Activated B cell treated with CpG ODN at 0.5 μM for 24 hours (primary cell): ENCODE results near the gene MYO7A. TPM values are rescaled to one million over a fixed set of nuclear protein-coding genes. Genes with fewer than 3 reads are reported as not detected.

Experiments used
- ATAC-seq: fragments of 200-7000 bp; cut with Tn5 transposase; one replicate; pipeline ENCODE4 v1.10.0; 2021; ENCODE audit warnings: low read depth, mild to moderate bottlenecking, moderate library complexity
- CTCF ChIA-PET: fragments of 350-600 bp; sonication (Branson Sonifier 250); formaldehyde crosslinking; loops from one replicate; lab custom pipeline; 2021; ENCODE audit warnings: antibody characterized with exemption; lab: Charles Lee
- POLR2A ChIA-PET: fragments of 350-600 bp; sonication (Branson Sonifier 250); formaldehyde crosslinking; loops from one replicate; lab custom pipeline; 2021; ENCODE audit warnings: antibody characterized with exemption; lab: Charles Lee
- DNase-seq: peaks from one replicate; pipeline ENCODE4 v3.0.0; 2022
- H3K27ac Mint-ChIP-seq: one replicate; pipeline ENCODE4 v1.8.0; 2020; ENCODE audit warnings: mixed read lengths
- H3K27me3 Mint-ChIP-seq: one replicate; pipeline ENCODE4 v1.8.0; 2021; ENCODE audit warnings: mixed read lengths
- H3K36me3 Mint-ChIP-seq: one replicate; pipeline ENCODE4 v1.8.0; 2021; ENCODE audit warnings: low read depth, mixed read lengths
- H3K4me1 Mint-ChIP-seq: one replicate; pipeline ENCODE4 v1.8.0; 2021; ENCODE audit warnings: mixed read lengths
- H3K4me3 Mint-ChIP-seq: one replicate; pipeline ENCODE4 v1.8.0; 2020; ENCODE audit warnings: mild to moderate bottlenecking, mixed read lengths
- H3K9me3 Mint-ChIP-seq: one replicate; pipeline ENCODE4 v1.8.0; 2020; ENCODE audit warnings: mixed read lengths
- CTCF ChIP-seq: fragments of 200-600 bp; IDR thresholded peaks from one replicate; pipeline ENCODE4 v1.8.0; 2022; ENCODE audit warnings: antibody characterized with exemption, mild to moderate bottlenecking
- intact Hi-C: fragments of 100-400 bp; cut with micrococcal nuclease; formaldehyde crosslinking; loops from one replicate; pipeline ENCODE4 v1.15.1; 2024
- total RNA-seq: library from RNA; stranded (reverse); gene quantifications from 2 replicates; pipeline ENCODE4 v1.2.3, GENCODE V29; 2022

MYO7A gene
- total RNA-seq, 1 donor from 2014 or later = 5.4 TPM

- H3K27me3 Mint-ChIP-seq = no peaks in the 10 kb centered on the region
- no peak for DNase-seq
- CTCF ChIA-PET = no interaction called here
- intact Hi-C loops = no loop called here
- H3K9me3 Mint-ChIP-seq = no peaks in the 10 kb centered on the region
- no peaks in the 10 kb centered on the region for H3K36me3 Mint-ChIP-seq
- ATAC-seq = no peak
- no peak overlapping the region for H3K27ac Mint-ChIP-seq
- POLR2A ChIA-PET = no interaction called here
- TF ChIP-seq CTCF = no peak
- no peaks in the 10 kb centered on the region for H3K4me1 Mint-ChIP-seq
- H3K4me3 Mint-ChIP-seq = no peak overlapping the region
Measured at GRCh38 chr11:77184136-77184860, 56.3 kb downstream of the MYO7A start.

- Mint-ChIP-seq H3K4me3 (no peak overlapping the region), H3K4me1 (no peaks in the 10 kb centered on the region), H3K27ac (no peak overlapping the region), H3K36me3 (no peaks in the 10 kb centered on the region), H3K9me3 (no peaks in the 10 kb centered on the region), H3K27me3 (no peaks in the 10 kb centered on the region)
- intact Hi-C loops = loop anchor here (5.0 kb wide), 1 partner anchor 264 kb away; no protein-coding TSS in a partner anchor
- ATAC-seq (no peak), DNase-seq (no peak)
- TF ChIP-seq CTCF = no peak
- POLR2A ChIA-PET = no interaction called here
- CTCF ChIA-PET = interaction anchor here (0.9 to 5.2 kb wide), 4 partner anchors 10 to 362 kb away, joined by 3 to 28 read pairs (median 4); partner anchors contain the start of gene MYO7A
Measured at GRCh38 chr11:77186302-77186701, 58.3 kb downstream of the MYO7A start.

- no peak overlapping the region for H3K4me3 Mint-ChIP-seq
- no peak overlapping the region for H3K27ac Mint-ChIP-seq
Measured at GRCh38 chr11:77187111-77187750, 59.2 kb downstream of the MYO7A start.

GRCh38 chr11:77187776-77188632 is 60.0 kb downstream of the MYO7A start:
- no peaks in the 10 kb centered on the region for H3K27me3 Mint-ChIP-seq
- POLR2A ChIA-PET = no interaction called here
- intact Hi-C loops = loop anchor here (1.0 to 5.0 kb wide), 4 partner anchors 61 to 360 kb away; no protein-coding TSS in a partner anchor

More at GRCh38 chr11:77187111-77187750, 59.2 kb downstream of the MYO7A start:
- H3K4me1 Mint-ChIP-seq = no peaks in the 10 kb centered on the region
- POLR2A ChIA-PET = no interaction called here
- intact Hi-C loops = loop anchor here (5.0 kb wide), 1 partner anchor 265 kb away; no protein-coding TSS in a partner anchor
- DNase-seq (no peak), ATAC-seq (no peak)
- H3K36me3 Mint-ChIP-seq = no peaks in the 10 kb centered on the region
- no peaks in the 10 kb centered on the region for H3K9me3 Mint-ChIP-seq
- no peak for TF ChIP-seq CTCF
- no peaks in the 10 kb centered on the region for H3K27me3 Mint-ChIP-seq
- CTCF ChIA-PET = interaction anchor here (1.4 to 5.2 kb wide), 2 partner anchors 11 to 60 kb away, joined by 4 to 28 read pairs; partner anchors contain the start of gene MYO7A

More at GRCh38 chr11:77187776-77188632, 60.0 kb downstream of the MYO7A start:
- peak; percentile 41 for TF ChIP-seq CTCF
- Mint-ChIP-seq H3K9me3 (no peaks in the 10 kb centered on the region), H3K4me3 (no peak overlapping the region), H3K27ac (no peak overlapping the region), H3K4me1 (no peaks in the 10 kb centered on the region), H3K36me3 (no peaks in the 10 kb centered on the region)
- peak; percentile 35 for DNase-seq
- CTCF ChIA-PET = interaction anchor here (0.9 to 5.2 kb wide), 3 partner anchors 61 to 454 kb away, joined by 3 to 28 read pairs (median 4); partner anchors contain the start of gene MYO7A
- peak; percentile 54 for ATAC-seq
